Trophoblast cell (in vitro differentiated cells and primary cell): ENCODE data around the gene EFNA5.

Experiments
- DNase-seq, 2 donors: peaks; one replicate each; pipeline ENCODE4 v3.0.0-alpha.2; 2016
- H2AFZ ChIP-seq: 2 replicates; pipeline ENCODE4 v1.6.1; 2013; ENCODE audit warnings: low read length, moderate library complexity, mild to moderate bottlenecking; ENCODE audit not compliant: insufficient read depth, poor library complexity
- H2AK5ac ChIP-seq: 2 replicates; pipeline ENCODE4 v1.6.1; 2013; ENCODE audit warnings: mild to moderate bottlenecking, low read length
- H2BK120ac ChIP-seq: 2 replicates; pipeline ENCODE4 v1.6.1; 2013; ENCODE audit warnings: low read length, mild to moderate bottlenecking, moderate library complexity; ENCODE audit not compliant: insufficient read depth, poor library complexity
- H2BK12ac ChIP-seq: 2 replicates; pipeline ENCODE4 v1.6.1; 2013; ENCODE audit warnings: mild to moderate bottlenecking, low read length, moderate library complexity
- H2BK5ac ChIP-seq: 2 replicates; pipeline ENCODE4 v1.6.1; 2013; ENCODE audit warnings: low read length, low read depth, moderate library complexity, mild to moderate bottlenecking; ENCODE audit not compliant: poor library complexity
- H3K14ac ChIP-seq: 2 replicates; pipeline ENCODE4 v1.6.1; 2013; ENCODE audit warnings: mild to moderate bottlenecking, low read length
- H3K18ac ChIP-seq: 2 replicates; pipeline ENCODE4 v1.6.1; 2013; ENCODE audit warnings: mild to moderate bottlenecking, low read length
- H3K23ac ChIP-seq: 2 replicates; pipeline ENCODE4 v1.6.1; 2013; ENCODE audit warnings: low read length
- H3K27ac ChIP-seq: 2 replicates; pipeline ENCODE4 v1.5.1; 2013; ENCODE audit warnings: low read depth, mild to moderate bottlenecking, inconsistent platforms, low read length, moderate library complexity
- H3K27me3 ChIP-seq: 2 replicates; pipeline ENCODE4 v1.6.1; 2013; ENCODE audit warnings: inconsistent platforms, mild to moderate bottlenecking, low read length, moderate library complexity; ENCODE audit not compliant: insufficient read depth
- H3K36me3 ChIP-seq, 2 experiments: 1 replicate in 1 of 2; 2 replicates in 1 of 2; pipeline ENCODE4 v1.6.1; 2013; ENCODE audit warnings: low read length in 2 of 2, mild to moderate bottlenecking in 2 of 2, moderate library complexity in 1 of 2; ENCODE audit not compliant: insufficient read depth in 2 of 2, control insufficient read depth in 1 of 2
- H3K4ac ChIP-seq: 2 replicates; pipeline ENCODE4 v1.6.1; 2013; ENCODE audit warnings: low read depth, mild to moderate bottlenecking, low read length, moderate library complexity
- H3K4me1 ChIP-seq, 2 experiments: 1 replicate in 1 of 2; 2 replicates in 1 of 2; pipeline ENCODE4 v1.6.1; 2013; ENCODE audit warnings: low read length in 2 of 2, mild to moderate bottlenecking in 2 of 2, moderate library complexity in 1 of 2; ENCODE audit not compliant: insufficient read depth in 2 of 2, control insufficient read depth in 1 of 2
- H3K4me2 ChIP-seq: 2 replicates; pipeline ENCODE4 v1.6.1; 2013; ENCODE audit warnings: inconsistent platforms, mild to moderate bottlenecking, low read length, moderate library complexity
- H3K4me3 ChIP-seq: 2 replicates; pipeline ENCODE4 v1.5.1; 2013; ENCODE audit warnings: mild to moderate bottlenecking, low read depth, low read length, inconsistent platforms
- H3K79me1 ChIP-seq: one replicate; pipeline ENCODE4 v1.6.1; 2013; ENCODE audit warnings: low read length
- H3K79me2 ChIP-seq: 2 replicates; pipeline ENCODE4 v1.6.1; 2013; ENCODE audit warnings: low read length, mild to moderate bottlenecking; ENCODE audit not compliant: control insufficient read depth, insufficient read depth, poor library complexity
- H3K9ac ChIP-seq: 2 replicates; pipeline ENCODE4 v1.6.1; 2013; ENCODE audit warnings: mild to moderate bottlenecking, low read length
- H3K9me3 ChIP-seq: 2 replicates; pipeline ENCODE4 v1.6.1; 2013; ENCODE audit warnings: low read depth, mild to moderate bottlenecking, control low read depth, inconsistent platforms, low read length; ENCODE audit not compliant: insufficient read depth
- H4K12ac ChIP-seq: 2 replicates; pipeline ENCODE4 v1.6.1; 2013; ENCODE audit warnings: low read depth, mild to moderate bottlenecking, low read length, moderate library complexity
- H4K8ac ChIP-seq: 2 replicates; pipeline ENCODE4 v1.6.1; 2013; ENCODE audit warnings: low read depth, mild to moderate bottlenecking, low read length, moderate library complexity
- H4K91ac ChIP-seq: one replicate; pipeline ENCODE4 v1.6.1; 2013; ENCODE audit warnings: low read depth, mild to moderate bottlenecking, low read length, moderate library complexity
- WGBS: extraction: QIAGEN DNeasy Blood & Tissue Kit; methylation state at CpG from one replicate; pipeline ENCODE4 v1.1.7; 2013; ENCODE audit warnings: missing lambda C conversion rate; ENCODE audit not compliant: insufficient read length, insufficient coverage; ENCODE audit errors: extremely low coverage; 5-methylcytosine and 5-hydroxymethylcytosine counted together

Gene EFNA5

GRCh38 chr5:107676702-107677101 lies 6.0 kb upstream of the EFNA5 start:
- no peak overlapping the region for H4K91ac ChIP-seq

GRCh38 chr5:107675201-107675600 lies 4.5 kb upstream of the EFNA5 start:
- Histone ChIP-seq H2BK120ac (no peak overlapping the region), H3K79me2 (peaks cover 4% of the 10 kb centered on the region), H2BK5ac (no peak overlapping the region), H3K4me1 (peaks cover 0 to 2% of the 10 kb centered on the region in 2 experiments), H3K23ac (no peak overlapping the region), H2AFZ (no peak overlapping the region), H4K8ac (no peak overlapping the region), H3K27ac (no peak overlapping the region), H4K12ac (no peak overlapping the region), H4K91ac (no peak overlapping the region), H3K4ac (no peak overlapping the region), H3K18ac (no peak overlapping the region), H3K4me3 (no peak overlapping the region), H2AK5ac (no peak overlapping the region), H3K27me3 (no peaks in the 10 kb centered on the region), H3K36me3 (no peaks in the 10 kb centered on the region), H3K9ac (no peak overlapping the region), H3K9me3 (no peaks in the 10 kb centered on the region), H3K4me2 (no peak overlapping the region), H3K14ac (no peak overlapping the region), H3K79me1 (peaks cover 24% of the 10 kb centered on the region), H2BK12ac (no peak overlapping the region)
- WGBS, result no CpG with 5 or more reads among the region's 9 CpGs
- no peak for DNase-seq

More at GRCh38 chr5:107676702-107677101, 6.0 kb upstream of the EFNA5 start:
- Histone ChIP-seq H4K12ac (no peak overlapping the region), H3K4me1 (peaks cover 0 to under 1% of the 10 kb centered on the region in 2 experiments), H3K18ac (no peak overlapping the region), H2AFZ (no peak overlapping the region), H3K9me3 (no peaks in the 10 kb centered on the region), H3K4ac (no peak overlapping the region), H3K4me2 (no peak overlapping the region), H2BK12ac (no peak overlapping the region), H3K27me3 (no peaks in the 10 kb centered on the region), H3K4me3 (no peak overlapping the region), H2AK5ac (no peak overlapping the region), H3K14ac (no peak overlapping the region), H3K79me2 (peaks cover 2% of the 10 kb centered on the region), H2BK5ac (no peak overlapping the region), H2BK120ac (no peak overlapping the region), H3K9ac (no peak overlapping the region), H3K27ac (no peak overlapping the region), H4K8ac (no peak overlapping the region), H3K36me3 (no peaks in the 10 kb centered on the region), H3K23ac (no peak overlapping the region), H3K79me1 (peaks cover 12% of the 10 kb centered on the region)
- DNase-seq, result no peak

- peaks cover 24% of the 10 kb centered on the region for H3K79me1 ChIP-seq
- H2BK12ac ChIP-seq, result no peak overlapping the region
- no peak overlapping the region for H3K9ac ChIP-seq
- H4K8ac ChIP-seq, result no peak overlapping the region
- H3K36me3 ChIP-seq, result no peaks in the 10 kb centered on the region
- peaks cover 4% of the 10 kb centered on the region for H3K79me2 ChIP-seq
- H3K9me3 ChIP-seq, result no peaks in the 10 kb centered on the region
- H4K91ac ChIP-seq, result no peak overlapping the region
- H3K27ac ChIP-seq, result no peak overlapping the region
- H3K4ac ChIP-seq, result no peak overlapping the region
- H3K4me1 ChIP-seq, result peaks cover 0 to 2% of the 10 kb centered on the region in 2 experiments
- H3K18ac ChIP-seq, result no peak overlapping the region
- no peak overlapping the region for H3K23ac ChIP-seq
- H3K4me3 ChIP-seq, result no peak overlapping the region
- no CpG with 5 or more reads among the region's 4 CpGs for whole genome bisulfite sequencing
- no peak overlapping the region for H2AK5ac ChIP-seq
- H2BK120ac ChIP-seq, result no peak overlapping the region
- no peaks in the 10 kb centered on the region for H3K27me3 ChIP-seq
- H3K4me2 ChIP-seq, result no peak overlapping the region
- no peak overlapping the region for H2AFZ ChIP-seq
- H2BK5ac ChIP-seq, result no peak overlapping the region
- H4K12ac ChIP-seq, result no peak overlapping the region
- peak in 1 of 2 donors; percentile 30 for DNase-seq
- H3K14ac ChIP-seq, result no peak overlapping the region
Observed at GRCh38 chr5:107674655-107675054, 3.9 kb upstream of the EFNA5 start.

- Histone ChIP-seq H3K9ac (peak overlapping the region; percentile 50), H4K12ac (peak overlapping the region; percentile 54), H4K91ac (peak overlapping the region; percentile 91), H4K8ac (peak overlapping the region; percentile 85), H3K27me3 (no peaks in the 10 kb centered on the region), H3K4me3 (peak overlapping the region; percentile 71), H3K27ac (peak overlapping the region; percentile 63), H2BK120ac (peak overlapping the region; percentile 68), H2BK5ac (peak overlapping the region; percentile 84), H3K79me2 (peaks cover 8% of the 10 kb centered on the region), H3K4me1 (peaks cover 0 to 2% of the 10 kb centered on the region in 2 experiments), H3K14ac (peak overlapping the region; percentile 56), H2BK12ac (peak overlapping the region; percentile 72), H3K23ac (no peak overlapping the region), H3K4me2 (peak overlapping the region; percentile 93), H3K36me3 (no peaks in the 10 kb centered on the region), H3K4ac (peak overlapping the region; percentile 13), H3K18ac (peak overlapping the region; percentile 62), H2AFZ (peak overlapping the region; percentile 65), H3K79me1 (peaks cover 24% of the 10 kb centered on the region), H2AK5ac (no peak overlapping the region), H3K9me3 (no peaks in the 10 kb centered on the region)
- DNase-seq, result peak; percentile 93 to 96
- no CpG with 5 or more reads among the region's 32 CpGs for WGBS
Observed at GRCh38 chr5:107673368-107674136, 2.8 kb upstream of the EFNA5 start.
